Sigmoid colon (tissue), 7 donors: Measurements from ENCODE around the gene BNIP3. TPM values are rescaled to one million over a fixed set of nuclear protein-coding genes. Genes with fewer than 3 reads are reported as not detected.
A peak's percentile ranks its signal among the peaks of the same experiment; 100 is the strongest.

Experiments used
- DNase-seq: peaks from one replicate; pipeline ENCODE4 v3.0.0-alpha.2; 2019
- H3K27ac ChIP-seq, 4 donors: fragments of 200-600 bp; sonication (generic); one replicate each; pipeline ENCODE4 v1.5.1; 2016 to 2019; ENCODE audit warnings: mild to moderate bottlenecking in 1 of 4
- H3K27me3 ChIP-seq, 3 donors: fragments of 200-600 bp; sonication (generic); one replicate each; pipeline ENCODE4 v1.5.1; 2019; ENCODE audit warnings: mild to moderate bottlenecking in 1 of 3
- H3K36me3 ChIP-seq, 4 donors: fragments of 200-600 bp; sonication (generic); one replicate each; pipeline ENCODE4 v1.5.1; 2016 to 2019
- H3K4me1 ChIP-seq, 4 donors: fragments of 200-600 bp; sonication (generic); one replicate each; pipeline ENCODE4 v1.5.1; 2017 to 2019
- H3K4me3 ChIP-seq, 4 donors: fragments of 200-600 bp; sonication (generic); one replicate each; pipeline ENCODE4 v1.5.1; 2017 to 2019; ENCODE audit warnings: mild to moderate bottlenecking in 2 of 4, moderate library complexity in 1 of 4
- H3K9me3 ChIP-seq, 4 donors: fragments of 200-600 bp in 3 of 4; sonication (generic) in 3 of 4; one replicate each; pipeline versions ENCODE4 v1.5.1 to v1.6.1; 2013 to 2019
- EP300 ChIP-seq, 4 donors: sonication (generic); formaldehyde crosslinking; IDR thresholded peaks; one replicate each; pipeline ENCODE4 v1.6.1; 2017; ENCODE audit warnings: antibody characterized with exemption in 4 of 4
- POLR2A ChIP-seq, 2 donors: fragments of 450-650 bp; IDR thresholded peaks; one replicate each; pipeline ENCODE4 v1.6.1; 2016; ENCODE audit warnings: antibody characterized with exemption in 2 of 2, mild to moderate bottlenecking in 2 of 2, moderate library complexity in 2 of 2
- POLR2AphosphoS5 ChIP-seq, 4 donors: sonication (generic); formaldehyde crosslinking; IDR thresholded peaks; one replicate each; pipeline ENCODE4 v1.6.1; 2017; ENCODE audit warnings: antibody characterized with exemption in 4 of 4
- WGBS, 2 donors: extraction: QIAGEN DNeasy Blood & Tissue Kit; methylation state at CpG; one replicate each; pipeline ENCODE4 v1.1.7; 2013; 5-methylcytosine and 5-hydroxymethylcytosine counted together
- intact Hi-C: fragments of 100-400 bp; cut with DNase I; formaldehyde crosslinking; loops from one replicate; pipeline ENCODE4 v1.15.1; 2023
- polyA plus RNA-seq, 3 donors: library from polyadenylated mRNA; stranded (reverse); fragments of 200-250 nt; gene quantifications; one replicate each; pipeline ENCODE4 v1.2.3, GENCODE V29; 2013
- total RNA-seq, 4 donors: library from RNA; depleted of rRNA; stranded (reverse); fragments of >200 nt; gene quantifications; one replicate each; pipeline ENCODE4 v1.1.0, GENCODE V29; 2016
- TF ChIP-seq, protein P1 (sequence below), 4 experiments: fragments of 450-650 bp in 3 of 4; fragments of 200-600 bp in 1 of 4; IDR thresholded peaks; one replicate each; pipeline ENCODE4 v1.5.1; 2016 to 2019; ENCODE audit warnings: antibody characterized with exemption in 4 of 4, mild to moderate bottlenecking in 3 of 4, moderate library complexity in 2 of 4
- donor health status: healthy with polysubstance abuse.
- donor health status: Bipolar disorder and iron deficiency.
- donor health status: healthy.

BNIP3 gene
- total and polyA plus RNA-seq, 7 donors: 3.9 to 125 (median 55.9) TPM

DNA sequence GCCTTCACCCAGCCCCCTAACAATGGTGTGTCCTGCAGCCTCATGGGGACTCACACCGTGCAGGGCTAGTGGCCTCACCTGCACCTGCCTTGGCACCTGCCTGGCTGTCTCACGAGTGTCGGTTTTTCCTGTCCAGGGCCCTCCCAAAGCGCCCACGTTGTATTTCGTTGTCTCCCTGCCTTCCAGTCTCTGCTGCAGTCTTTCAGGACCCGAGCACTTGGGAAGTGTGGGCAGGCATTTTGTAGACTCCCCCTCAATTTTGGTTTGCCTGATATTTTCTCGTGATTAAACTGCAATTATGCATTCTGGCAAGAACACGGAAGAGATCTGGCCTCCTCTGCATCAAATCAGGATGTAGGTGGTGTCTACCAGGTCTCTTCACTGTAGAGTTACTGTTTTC, 17.9 kb downstream of the BNIP3 start:
- H3K27me3 ChIP-seq: no peaks in the 10 kb centered on the region
- H3K36me3 ChIP-seq: peaks cover 0 to 43% (median 3%) of the 10 kb centered on the region in 4 donors
- no peaks in the 10 kb centered on the region for H3K4me1 ChIP-seq
- no peak overlapping the region for H3K27ac ChIP-seq
- DNase-seq: peak; percentile 49
- intact Hi-C loops: no loop called here
- no peaks in the 10 kb centered on the region for H3K9me3 ChIP-seq
- TF ChIP-seq, protein P1, sequence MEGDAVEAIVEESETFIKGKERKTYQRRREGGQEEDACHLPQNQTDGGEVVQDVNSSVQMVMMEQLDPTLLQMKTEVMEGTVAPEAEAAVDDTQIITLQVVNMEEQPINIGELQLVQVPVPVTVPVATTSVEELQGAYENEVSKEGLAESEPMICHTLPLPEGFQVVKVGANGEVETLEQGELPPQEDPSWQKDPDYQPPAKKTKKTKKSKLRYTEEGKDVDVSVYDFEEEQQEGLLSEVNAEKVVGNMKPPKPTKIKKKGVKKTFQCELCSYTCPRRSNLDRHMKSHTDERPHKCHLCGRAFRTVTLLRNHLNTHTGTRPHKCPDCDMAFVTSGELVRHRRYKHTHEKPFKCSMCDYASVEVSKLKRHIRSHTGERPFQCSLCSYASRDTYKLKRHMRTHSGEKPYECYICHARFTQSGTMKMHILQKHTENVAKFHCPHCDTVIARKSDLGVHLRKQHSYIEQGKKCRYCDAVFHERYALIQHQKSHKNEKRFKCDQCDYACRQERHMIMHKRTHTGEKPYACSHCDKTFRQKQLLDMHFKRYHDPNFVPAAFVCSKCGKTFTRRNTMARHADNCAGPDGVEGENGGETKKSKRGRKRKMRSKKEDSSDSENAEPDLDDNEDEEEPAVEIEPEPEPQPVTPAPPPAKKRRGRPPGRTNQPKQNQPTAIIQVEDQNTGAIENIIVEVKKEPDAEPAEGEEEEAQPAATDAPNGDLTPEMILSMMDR (IDR thresholded peaks at IDR 0.05): no peak
- TF ChIP-seq POLR2AphosphoS5 (IDR thresholded peaks at IDR 0.05) (no peak), EP300 (IDR thresholded peaks at IDR 0.05) (no peak), POLR2A (IDR thresholded peaks at IDR 0.05) (no peak)
- 91 to 92% methylated on average over 9 of the region's 9 CpGs for WGBS, 2 donors
- no peak overlapping the region for H3K4me3 ChIP-seq

DNA sequence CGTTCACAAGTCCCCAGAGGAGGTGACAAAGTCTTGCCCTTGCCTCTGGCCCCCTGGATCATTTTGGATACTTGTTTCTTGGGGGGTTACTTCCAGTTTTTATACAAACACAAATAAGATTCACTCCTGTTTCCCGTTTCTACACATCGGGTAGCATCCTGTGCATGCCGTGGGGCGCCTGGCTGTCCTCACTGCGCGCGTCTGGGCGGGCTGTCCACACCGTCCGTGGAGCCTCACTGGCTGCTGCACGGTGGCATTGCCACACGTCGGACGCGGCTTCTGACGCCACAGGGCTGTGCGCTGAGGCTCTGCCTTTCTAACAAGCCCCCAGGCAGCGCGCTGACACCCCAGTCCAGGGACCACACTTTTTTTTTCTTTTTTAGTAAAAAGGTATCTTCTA, 18.4 kb downstream of the BNIP3 start:
- H3K27ac ChIP-seq: no peak overlapping the region
- H3K4me1 ChIP-seq: no peaks in the 10 kb centered on the region
- H3K9me3 ChIP-seq: no peaks in the 10 kb centered on the region
- H3K4me3 ChIP-seq: no peak overlapping the region
- H3K27me3 ChIP-seq: no peaks in the 10 kb centered on the region
- 92 to 97% methylated on average over 20 of the region's 20 CpGs for WGBS, 2 donors
- peaks cover 0 to 43% (median 0%) of the 10 kb centered on the region in 4 donors for H3K36me3 ChIP-seq
- TF ChIP-seq EP300 (IDR thresholded peaks at IDR 0.05) (no peak), POLR2A (IDR thresholded peaks at IDR 0.05) (no peak), POLR2AphosphoS5 (IDR thresholded peaks at IDR 0.05) (no peak)
- TF ChIP-seq, protein P1 (IDR thresholded peaks at IDR 0.05): no peak
- intact Hi-C loops: no loop called here
- peak; percentile 57 for DNase-seq

DNA sequence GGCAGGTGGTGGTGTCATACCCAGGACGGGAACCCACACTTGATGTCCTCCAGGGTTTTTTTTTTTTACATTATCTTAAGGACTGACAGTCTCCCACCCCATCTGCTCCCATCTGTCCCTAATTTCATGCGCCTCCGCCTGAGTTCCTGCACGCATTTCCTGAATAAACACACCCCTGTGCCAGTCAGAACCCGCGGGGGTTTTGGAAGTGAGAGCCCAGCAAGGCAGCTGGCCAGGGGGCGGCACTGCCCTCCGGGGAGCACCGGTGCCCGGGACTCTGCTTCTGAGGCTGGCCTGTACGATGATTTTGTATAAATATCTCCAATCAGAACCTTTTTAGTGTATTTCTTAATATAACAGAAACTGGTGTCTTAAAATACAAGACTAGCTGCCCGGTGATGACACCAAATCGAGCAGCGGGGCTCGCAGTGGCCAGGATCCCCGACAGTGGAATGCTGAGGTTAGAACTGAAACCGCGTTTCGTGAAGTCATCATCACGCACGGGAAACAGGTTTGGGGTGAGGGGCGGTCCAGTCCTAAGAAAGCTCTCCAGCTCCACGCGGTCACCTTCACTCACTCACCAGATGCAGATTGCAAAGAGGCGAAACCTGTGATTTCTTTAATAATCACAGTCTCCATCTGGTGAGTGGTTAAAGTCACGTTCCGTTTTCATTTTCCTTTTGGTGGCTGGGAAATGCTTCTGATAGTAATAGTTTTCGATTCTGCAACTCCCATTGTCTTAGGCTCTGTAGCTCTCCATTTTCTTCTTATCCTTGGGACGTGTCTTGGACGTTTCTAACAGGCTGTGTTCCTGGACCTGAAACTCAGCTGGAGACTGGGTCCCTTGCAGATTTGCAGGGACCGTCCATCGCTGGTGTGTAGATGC, 19.7 kb downstream of the BNIP3 start:
- WGBS, 2 donors: 91 to 94% methylated on average over 32 of the region's 32 CpGs
- H3K4me1 ChIP-seq: no peaks in the 10 kb centered on the region
- TF ChIP-seq, protein P1 (IDR thresholded peaks at IDR 0.05): no peak
- TF ChIP-seq EP300 (IDR thresholded peaks at IDR 0.05) (no peak), POLR2A (IDR thresholded peaks at IDR 0.05) (no peak), POLR2AphosphoS5 (IDR thresholded peaks at IDR 0.05) (no peak)
- no peaks in the 10 kb centered on the region for H3K9me3 ChIP-seq
- H3K27ac ChIP-seq: no peak overlapping the region
- H3K27me3 ChIP-seq: no peaks in the 10 kb centered on the region
- intact Hi-C loops: no loop called here
- H3K36me3 ChIP-seq: peaks cover 0 to 42% (median 2%) of the 10 kb centered on the region in 4 donors
- peak; percentile 50 for DNase-seq
- H3K4me3 ChIP-seq: no peak overlapping the region

DNA sequence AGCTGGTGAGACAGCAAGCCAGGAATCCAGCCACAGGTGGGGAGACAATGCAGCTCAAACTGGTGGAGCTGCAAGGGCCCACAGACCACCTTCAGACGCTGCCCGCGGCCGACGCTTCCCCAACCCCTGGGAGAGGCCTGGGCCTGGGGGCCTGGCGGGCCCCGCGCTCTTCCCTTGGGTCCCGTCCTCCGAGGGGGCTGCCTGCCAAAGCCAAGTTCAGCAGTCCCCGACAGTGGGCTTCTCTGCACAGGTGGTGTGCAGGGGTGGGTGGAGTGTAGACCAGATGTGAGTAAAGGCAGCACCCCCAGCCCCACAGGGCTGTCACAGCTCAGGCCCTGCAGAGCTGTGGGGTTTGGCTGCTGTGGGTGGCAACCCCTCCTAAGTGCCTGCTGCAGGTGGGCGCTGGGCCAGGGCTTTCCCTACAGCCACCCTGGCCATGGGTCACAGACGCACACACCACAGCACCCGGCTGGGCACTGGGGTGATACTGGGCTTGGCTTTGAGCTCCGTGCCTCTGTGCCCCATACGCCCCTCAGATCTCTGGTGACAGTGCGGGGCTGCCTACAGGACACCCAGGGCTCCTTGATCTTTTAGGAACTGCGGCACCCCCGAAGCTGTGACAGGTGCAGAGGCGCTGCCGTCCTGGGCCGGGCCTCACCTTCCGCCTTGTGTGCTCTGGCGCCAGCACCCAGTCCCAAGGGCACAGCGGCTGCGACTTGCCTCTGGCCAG, 20.5 kb downstream of the BNIP3 start:
- H3K9me3 ChIP-seq: no peaks in the 10 kb centered on the region
- WGBS, 2 donors: 95 to 96% methylated on average over 26 of the region's 26 CpGs
- no peak overlapping the region for H3K27ac ChIP-seq
- H3K27me3 ChIP-seq: no peaks in the 10 kb centered on the region
- intact Hi-C loops: no loop called here
- no peaks in the 10 kb centered on the region for H3K4me1 ChIP-seq
- H3K4me3 ChIP-seq: no peak overlapping the region
- H3K36me3 ChIP-seq: peaks cover 0 to 42% (median 6%) of the 10 kb centered on the region in 4 donors
- TF ChIP-seq POLR2AphosphoS5 (IDR thresholded peaks at IDR 0.05): no peak
- no peak for TF ChIP-seq POLR2A (IDR thresholded peaks at IDR 0.05)
- TF ChIP-seq EP300 (IDR thresholded peaks at IDR 0.05): no peak
- TF ChIP-seq, protein P1 (IDR thresholded peaks at IDR 0.05): no peak
- DNase-seq: peak; percentile 60
